Mucosa of descending colon (tissue), 3 donors: ENCODE results near the gene LIX1L. TPM values are rescaled to one million over a fixed set of nuclear protein-coding genes. Genes with fewer than 3 reads are reported as not detected.

Experiments
- ATAC-seq: fragments of 200-7000 bp; cut with Tn5 transposase; one replicate; pipeline ENCODE4 v1.9.1; 2020; ENCODE audit warnings: mild to moderate bottlenecking, moderate library complexity
- DNase-seq, 3 donors: peaks; one replicate each; pipeline ENCODE4 v3.0.0-alpha.2; 2020
- H3K36me3 ChIP-seq: fragments of 200-600 bp; one replicate; pipeline ENCODE4 v1.8.0; 2021; ENCODE audit warnings: low read depth, mild to moderate bottlenecking
- H3K4me1 ChIP-seq: fragments of 200-600 bp; one replicate; pipeline ENCODE4 v1.8.0; 2021; ENCODE audit warnings: low read depth, mild to moderate bottlenecking
- H3K4me3 ChIP-seq: fragments of 200-600 bp; one replicate; pipeline ENCODE4 v1.8.0; 2021; ENCODE audit warnings: mild to moderate bottlenecking
- H3K9me3 ChIP-seq: fragments of 200-600 bp; one replicate; pipeline ENCODE4 v1.8.0; 2021; ENCODE audit warnings: mild to moderate bottlenecking
- intact Hi-C, 2 donors: fragments of 100-400 bp; cut with DNase I in 1 of 2; cut with micrococcal nuclease in 1 of 2; formaldehyde crosslinking; loops; one replicate each; pipeline versions ENCODE4 v1.11.0 to v1.11.1; 2022; cut with DNase I, micrococcal nuclease
- total RNA-seq, 3 donors: library from RNA; stranded (reverse); fragmentation: NEBNext Ultra II Directional in 2 of 3; extraction: Animal tissue kit (Norgen Biotek cat#: 25700) in 2 of 3; gene quantifications; one replicate each; pipeline versions ENCODE4 v1.2.1 to v1.2.4, GENCODE V29; 2021 to 2023
- TF ChIP-seq, protein P1 (sequence below): fragments of 200-600 bp; IDR thresholded peaks from one replicate; pipeline ENCODE4 v1.8.0; 2022; ENCODE audit warnings: antibody characterized with exemption, mild to moderate bottlenecking
- donor health status: DM: no; HTN: no; CAD: no; lungs with moderate emphysema.
- donor health status: DM: no; HTN: no; CAD: no.
- donor health status: DM: no; HTN: yes; CAD: no.

LIX1L gene
- total RNA-seq, 3 donors from 2014 or later: 3.9 to 34.3 (median 10.2) TPM

DNA sequence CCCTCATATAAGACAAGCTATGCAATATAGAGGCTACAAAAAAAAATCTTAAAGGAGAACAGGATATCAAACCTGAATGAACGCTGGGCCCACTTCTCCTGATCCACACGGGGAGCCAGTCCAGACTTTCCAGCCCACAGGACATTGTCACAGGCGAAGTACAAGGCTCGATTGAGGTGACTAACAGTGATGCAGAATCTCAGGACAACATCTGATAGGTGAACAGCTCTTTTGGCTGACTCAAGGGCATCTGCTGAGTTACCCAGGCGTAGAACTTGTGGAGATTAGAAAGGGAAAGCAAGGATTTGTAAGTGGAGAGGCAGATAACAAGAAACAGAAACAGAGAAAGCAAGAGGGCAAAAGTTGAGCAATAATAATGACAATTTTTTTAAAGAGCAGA is 41.1 kb downstream of the LIX1L start:
- Histone ChIP-seq H3K9me3 (no peaks in the 10 kb centered on the region), H3K4me3 (no peak overlapping the region), H3K4me1 (peaks cover 22% of the 10 kb centered on the region), H3K36me3 (no peaks in the 10 kb centered on the region)
- TF ChIP-seq, protein P1, sequence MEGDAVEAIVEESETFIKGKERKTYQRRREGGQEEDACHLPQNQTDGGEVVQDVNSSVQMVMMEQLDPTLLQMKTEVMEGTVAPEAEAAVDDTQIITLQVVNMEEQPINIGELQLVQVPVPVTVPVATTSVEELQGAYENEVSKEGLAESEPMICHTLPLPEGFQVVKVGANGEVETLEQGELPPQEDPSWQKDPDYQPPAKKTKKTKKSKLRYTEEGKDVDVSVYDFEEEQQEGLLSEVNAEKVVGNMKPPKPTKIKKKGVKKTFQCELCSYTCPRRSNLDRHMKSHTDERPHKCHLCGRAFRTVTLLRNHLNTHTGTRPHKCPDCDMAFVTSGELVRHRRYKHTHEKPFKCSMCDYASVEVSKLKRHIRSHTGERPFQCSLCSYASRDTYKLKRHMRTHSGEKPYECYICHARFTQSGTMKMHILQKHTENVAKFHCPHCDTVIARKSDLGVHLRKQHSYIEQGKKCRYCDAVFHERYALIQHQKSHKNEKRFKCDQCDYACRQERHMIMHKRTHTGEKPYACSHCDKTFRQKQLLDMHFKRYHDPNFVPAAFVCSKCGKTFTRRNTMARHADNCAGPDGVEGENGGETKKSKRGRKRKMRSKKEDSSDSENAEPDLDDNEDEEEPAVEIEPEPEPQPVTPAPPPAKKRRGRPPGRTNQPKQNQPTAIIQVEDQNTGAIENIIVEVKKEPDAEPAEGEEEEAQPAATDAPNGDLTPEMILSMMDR: no peak
- intact Hi-C loops: loop anchor here in 1 of 2 donors (10.0 kb wide), 1 partner anchor 48 kb away; the partner anchor contains the start of genes ANKRD34A and POLR3GL
- DNase-seq (no peak), ATAC-seq (no peak)

DNA sequence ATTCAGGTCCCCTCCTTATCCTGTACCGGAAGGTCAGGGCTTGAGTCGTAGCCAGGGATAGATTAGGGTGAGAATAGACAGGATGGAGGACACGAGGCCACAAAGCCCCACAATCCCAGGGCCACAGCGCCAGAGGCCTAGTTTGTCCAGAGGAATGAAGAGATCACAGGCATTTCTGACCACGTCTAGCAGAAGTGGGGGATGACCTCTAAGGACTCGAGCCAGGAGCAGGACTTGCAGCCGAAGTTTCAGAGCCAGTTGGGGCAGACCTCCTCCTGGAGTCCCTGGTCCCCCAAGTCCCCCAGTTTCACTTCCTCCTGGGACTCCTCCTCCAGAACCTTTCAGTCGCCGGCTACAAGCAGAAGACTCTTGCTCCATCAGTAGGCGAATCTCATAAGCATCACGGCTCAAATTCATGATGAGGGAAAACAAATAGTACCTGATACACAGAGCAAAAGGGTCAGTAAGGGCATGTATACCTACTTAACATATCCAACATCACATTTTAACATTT is 45.6 kb downstream of the LIX1L start:
- DNase-seq (no peak), ATAC-seq (no peak)
- H3K9me3 ChIP-seq: no peaks in the 10 kb centered on the region
- no peaks in the 10 kb centered on the region for H3K36me3 ChIP-seq
- intact Hi-C loops: loop anchor here in 1 of 2 donors (10.0 kb wide), 1 partner anchor 53 kb away; the partner anchor contains the start of genes ANKRD34A and POLR3GL
- TF ChIP-seq, protein P1: no peak
- peaks cover 2% of the 10 kb centered on the region for H3K4me1 ChIP-seq
- no peak overlapping the region for H3K4me3 ChIP-seq

DNA sequence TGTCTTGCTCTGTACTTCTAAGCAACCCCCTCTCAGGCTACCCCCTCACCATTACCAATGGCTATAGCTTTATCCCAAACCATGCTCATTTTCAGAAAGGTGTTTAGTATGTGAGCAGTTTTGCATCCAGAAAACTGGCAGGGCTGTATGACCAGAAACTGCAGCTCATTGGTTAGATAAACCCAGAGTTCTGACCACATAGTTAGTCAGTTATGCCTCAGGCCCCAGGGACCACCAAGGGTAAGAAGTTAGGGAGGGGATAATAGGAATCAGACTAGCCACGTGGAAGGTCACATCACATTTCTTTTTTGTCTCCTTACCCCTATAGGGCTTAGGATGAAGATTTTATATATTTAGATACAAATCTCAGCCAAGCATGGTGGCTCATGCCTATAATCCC is 49.2 kb downstream of the LIX1L start:
- Histone ChIP-seq H3K4me1 (no peaks in the 10 kb centered on the region), H3K36me3 (no peaks in the 10 kb centered on the region), H3K9me3 (no peaks in the 10 kb centered on the region), H3K4me3 (no peak overlapping the region)
- no peak for DNase-seq
- no peak for ATAC-seq
- intact Hi-C loops: no loop called here
- TF ChIP-seq, protein P1: no peak

DNA sequence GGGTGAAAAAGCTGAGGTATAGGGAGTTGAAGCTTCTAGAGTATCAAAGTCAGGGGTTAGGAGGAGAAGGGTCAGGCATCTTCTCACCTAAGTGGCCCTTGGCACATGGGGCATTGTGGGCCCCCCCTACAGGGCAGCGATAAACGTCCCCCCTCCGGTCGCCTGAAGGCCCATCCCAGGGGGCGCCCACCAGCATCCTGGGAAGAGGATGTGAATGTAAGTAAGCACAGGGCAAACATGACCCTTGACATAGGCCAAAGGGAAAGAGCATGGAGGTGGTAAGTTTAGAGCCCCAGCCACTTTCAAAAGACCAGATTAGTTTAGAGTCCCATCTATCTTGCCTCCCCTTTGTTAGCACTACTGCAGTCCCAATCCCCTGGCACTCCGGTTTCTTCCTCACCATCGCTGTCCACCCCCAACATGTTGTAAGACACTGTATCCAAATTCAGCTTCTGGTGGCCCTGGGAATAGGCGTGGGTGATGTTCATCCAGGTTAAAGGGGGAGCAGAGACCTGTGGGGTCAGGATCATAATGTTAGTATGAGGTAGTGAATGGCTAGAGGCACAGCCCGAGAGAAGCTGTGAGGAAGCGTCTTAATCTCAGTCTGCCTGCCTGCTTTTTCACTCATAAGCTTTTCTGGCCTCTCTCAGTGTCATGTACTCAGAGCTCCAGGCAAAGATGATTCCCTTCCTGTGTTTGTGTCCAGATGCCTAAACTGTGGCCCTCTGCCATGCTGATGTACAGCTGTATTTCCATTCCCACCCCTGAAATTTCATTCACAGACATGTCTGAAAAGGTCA is 50.7 kb downstream of the LIX1L start:
- intact Hi-C loops: no loop called here
- TF ChIP-seq, protein P1: no peak
- DNase-seq: no peak

DNA sequence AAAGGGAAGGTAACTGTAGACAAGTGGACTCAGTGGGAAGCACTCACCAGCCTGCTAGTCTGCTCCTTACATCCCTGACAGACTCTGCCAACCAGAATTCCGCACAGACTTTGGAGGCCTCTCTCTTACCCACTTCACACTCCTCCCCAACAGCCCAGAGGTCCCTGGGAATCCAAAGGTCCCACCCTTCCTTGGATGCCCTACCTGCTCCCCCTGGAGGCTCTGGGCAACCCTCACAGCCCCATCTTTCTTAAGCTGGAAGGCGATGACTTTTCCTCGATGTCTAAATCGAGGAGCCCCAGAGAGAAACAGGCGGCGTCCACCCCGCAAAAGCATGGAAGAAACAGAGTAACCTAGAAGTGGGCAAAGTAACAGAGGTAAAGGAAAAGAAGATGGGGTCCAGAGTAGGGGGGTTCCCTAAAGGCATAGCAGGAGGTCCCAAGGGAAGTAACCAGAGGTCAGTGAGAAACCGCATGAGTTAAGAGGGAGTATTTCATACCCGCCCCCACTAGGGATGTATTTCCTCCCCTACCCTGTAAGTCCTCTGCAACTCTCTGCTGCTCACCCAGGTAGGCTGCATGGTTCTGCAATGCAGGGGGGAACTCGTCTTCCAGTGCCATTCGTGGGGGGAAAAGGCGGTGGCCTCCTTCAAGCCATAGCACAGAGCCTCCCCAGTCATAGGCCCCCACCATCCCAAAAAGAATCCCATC is 56.4 kb downstream of the LIX1L start:
- Histone ChIP-seq H3K9me3 (no peaks in the 10 kb centered on the region), H3K4me1 (no peaks in the 10 kb centered on the region), H3K4me3 (no peak overlapping the region), H3K36me3 (no peaks in the 10 kb centered on the region)
- no peak for DNase-seq
- no peak for ATAC-seq
- intact Hi-C loops: no loop called here
- TF ChIP-seq, protein P1: no peak

More for the DNA sequence above, 50.7 kb downstream of the LIX1L start:
- no peaks in the 10 kb centered on the region for H3K36me3 ChIP-seq
- no peaks in the 10 kb centered on the region for H3K4me1 ChIP-seq
- H3K4me3 ChIP-seq: no peak overlapping the region
- no peak for ATAC-seq
- H3K9me3 ChIP-seq: no peaks in the 10 kb centered on the region
